Karpas-422 (cell line): Measurements from ENCODE around the gene MEX3A. TPM values are rescaled to one million over a fixed set of nuclear protein-coding genes. Genes with fewer than 3 reads are reported as not detected.
"Not testable (repeated sequence)": the region's sequence is repeated elsewhere in the genome, so short reads cannot be mapped to it uniquely, and the experiment has no call there.

ENCODE experiments used
- DNase-seq: peaks from one replicate; pipeline ENCODE4 v3.0.0-alpha.2; 2015
- H2AFZ ChIP-seq: fragments of 200-600 bp; sonication (generic); 2 replicates; pipeline ENCODE4 v1.6.1; 2014; ENCODE audit warnings: antibody characterized with exemption, low read length, mixed read lengths
- H3K27ac ChIP-seq: fragments of 200-600 bp; sonication (generic); 2 replicates; pipeline ENCODE4 v1.5.1; 2014; ENCODE audit warnings: mild to moderate bottlenecking, low read length, moderate library complexity
- H3K27me3 ChIP-seq: fragments of 200-600 bp; sonication (generic); 2 replicates; pipeline ENCODE4 v1.6.1; 2014; ENCODE audit warnings: low read length, mixed read lengths
- H3K36me3 ChIP-seq: fragments of 200-600 bp; sonication (generic); 2 replicates; pipeline ENCODE4 v1.6.1; 2014; ENCODE audit warnings: low read length, mixed read lengths; ENCODE audit not compliant: insufficient read depth
- H3K4me1 ChIP-seq: fragments of 200-600 bp; sonication (generic); 2 replicates; pipeline ENCODE4 v1.6.1; 2014; ENCODE audit warnings: mild to moderate bottlenecking, low read length, mixed read lengths
- H3K4me2 ChIP-seq: fragments of 200-600 bp; sonication (generic); 2 replicates; pipeline ENCODE4 v1.6.1; 2014; ENCODE audit warnings: low read length, low read depth, mild to moderate bottlenecking; ENCODE audit not compliant: poor library complexity, severe bottlenecking
- H3K4me3 ChIP-seq: fragments of 200-600 bp; sonication (generic); 2 replicates; pipeline ENCODE4 v1.5.1; 2014; ENCODE audit warnings: mild to moderate bottlenecking, antibody characterized with exemption, low read length, mixed read lengths
- H3K79me2 ChIP-seq: fragments of 200-600 bp; sonication (generic); 2 replicates; pipeline ENCODE4 v1.6.1; 2014; ENCODE audit warnings: mild to moderate bottlenecking, low read length, mixed read lengths
- H3K9ac ChIP-seq: fragments of 200-600 bp; sonication (generic); 2 replicates; pipeline ENCODE4 v1.6.0; 2014; ENCODE audit warnings: low read length
- H3K9me2 ChIP-seq: fragments of 200-600 bp; sonication (generic), shearing (Covaris generic); replicated peaks from 2 replicates; pipeline ENCODE4 v1.6.0; 2014; ENCODE audit warnings: mild to moderate bottlenecking, low read length, moderate library complexity; ENCODE audit not compliant: insufficient read depth
- H3K9me3 ChIP-seq: fragments of 300-700, 200-600 bp; sonication (generic); 2 replicates; pipeline ENCODE4 v1.6.1; 2014; ENCODE audit warnings: low read length, mixed read lengths
- H4K20me1 ChIP-seq: fragments of 200-600 bp; sonication (generic); 2 replicates; pipeline ENCODE4 v1.6.1; 2014; ENCODE audit warnings: mild to moderate bottlenecking, antibody characterized with exemption, low read length, low read depth; ENCODE audit not compliant: insufficient read depth
- total RNA-seq: library from RNA; depleted of rRNA; stranded (reverse); fragments of >200 nt; shearing (Covaris generic); gene quantifications from 2 replicates; pipeline ENCODE4 v1.2.3, GENCODE V29; 2014; ENCODE audit warnings: low replicate concordance

MEX3A gene
- total RNA-seq, 1 experiment from 2014 or later: 2.3 TPM

DNA sequence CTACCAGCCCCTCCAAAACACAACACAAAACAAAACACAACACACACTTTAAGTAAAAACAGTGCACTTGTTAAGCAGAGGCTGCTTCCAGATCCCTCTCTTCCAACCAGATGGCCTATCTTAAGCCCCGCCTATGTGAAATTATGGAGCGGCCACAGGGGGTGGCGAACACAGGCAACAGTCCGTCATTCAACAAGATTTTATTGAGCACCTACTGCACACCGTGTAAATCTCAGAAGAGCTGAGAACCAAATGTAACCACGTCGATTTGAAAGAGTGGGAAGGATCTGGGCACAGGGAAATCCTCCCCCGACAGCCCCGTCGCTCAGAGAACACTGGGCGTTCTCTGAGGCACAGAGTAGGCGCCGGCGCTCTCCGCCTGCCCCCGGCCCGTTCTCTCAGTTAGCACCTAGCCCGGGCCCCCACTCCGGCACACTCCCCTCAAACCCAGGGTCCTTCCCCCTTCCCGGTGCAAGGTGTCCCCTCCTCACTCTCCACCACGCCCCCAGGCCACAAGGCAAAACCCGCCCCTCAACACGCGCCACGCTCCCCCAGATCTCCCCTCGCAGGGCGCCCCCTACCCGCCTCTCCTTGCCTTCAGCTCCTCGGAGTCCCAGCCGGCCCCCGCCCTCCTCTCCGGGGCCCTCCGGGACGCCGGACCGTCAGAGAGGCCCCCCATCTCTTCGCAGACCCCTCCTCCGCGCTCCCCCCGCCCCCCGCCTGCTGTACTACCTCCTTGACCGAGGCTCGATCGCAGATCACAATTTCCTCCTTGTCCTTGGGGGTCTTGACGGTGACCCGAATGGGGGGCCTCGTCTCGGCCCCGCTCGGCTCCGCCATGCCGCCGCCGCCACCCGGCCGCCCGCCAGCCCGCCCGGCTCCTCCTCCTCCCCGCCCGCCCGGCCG is 29.1 kb downstream of the MEX3A start:
- peak overlapping the region; percentile 79 for H3K4me2 ChIP-seq
- H2AFZ ChIP-seq: peak overlapping the region; percentile 5; the same call in 1 of the 2 replicates
- peak; percentile 85 for DNase-seq
- no peaks in the 10 kb centered on the region for H3K9me2 ChIP-seq
- H4K20me1 ChIP-seq: peaks cover 6% of the 10 kb centered on the region; the same call in 1 of the 2 replicates
- H3K27ac ChIP-seq: peak overlapping the region; percentile 49
- H3K36me3 ChIP-seq: peaks cover 8% of the 10 kb centered on the region; the same call in 1 of the 2 replicates
- peaks cover 19% of the 10 kb centered on the region for H3K4me1 ChIP-seq
- peak overlapping the region; percentile 81 for H3K9ac ChIP-seq
- H3K9me3 ChIP-seq: no peaks in the 10 kb centered on the region
- H3K4me3 ChIP-seq: peak overlapping the region; percentile 83
- no peaks in the 10 kb centered on the region for H3K27me3 ChIP-seq
- H3K79me2 ChIP-seq: peaks cover 42% of the 10 kb centered on the region

GRCh38 chr1:156051011-156051725 is 31.1 kb downstream of the MEX3A start:
- Histone ChIP-seq H3K4me1 (peaks cover 19% of the 10 kb centered on the region), H3K36me3 (peaks cover 16% of the 10 kb centered on the region; the same call in 1 of the 2 replicates), H4K20me1 (peaks cover 6% of the 10 kb centered on the region; the same call in 1 of the 2 replicates), H3K4me2 (no peak overlapping the region), H3K9ac (no peak overlapping the region), H3K27me3 (no peaks in the 10 kb centered on the region), H3K9me3 (no peaks in the 10 kb centered on the region), H3K9me2 (no peaks in the 10 kb centered on the region), H3K27ac (no peak overlapping the region), H3K79me2 (peaks cover 42% of the 10 kb centered on the region), H3K4me3 (no peak overlapping the region), H2AFZ (no peak overlapping the region)
- DNase-seq: no peak

GRCh38 chr1:156050376-156050775 is 31.9 kb downstream of the MEX3A start:
- H3K27me3 ChIP-seq: no peaks in the 10 kb centered on the region
- no peaks in the 10 kb centered on the region for H3K9me2 ChIP-seq
- H3K4me3 ChIP-seq: no peak overlapping the region
- H3K79me2 ChIP-seq: peaks cover 35% of the 10 kb centered on the region
- peaks cover 16% of the 10 kb centered on the region; the same call in 1 of the 2 replicates for H3K36me3 ChIP-seq
- H3K27ac ChIP-seq: no peak overlapping the region
- H3K4me1 ChIP-seq: peaks cover 12% of the 10 kb centered on the region
- H3K4me2 ChIP-seq: no peak overlapping the region
- H3K9ac ChIP-seq: no peak overlapping the region
- H3K9me3 ChIP-seq: no peaks in the 10 kb centered on the region
- peaks cover 6% of the 10 kb centered on the region; the same call in 1 of the 2 replicates for H4K20me1 ChIP-seq
- no peak for DNase-seq
- H2AFZ ChIP-seq: no peak overlapping the region

- Histone ChIP-seq H3K9me3 (no peaks in the 10 kb centered on the region), H3K4me1 (peaks cover 7% of the 10 kb centered on the region), H3K9ac (no peak overlapping the region), H3K27me3 (no peaks in the 10 kb centered on the region), H3K9me2 (no peaks in the 10 kb centered on the region), H3K4me2 (no peak overlapping the region), H4K20me1 (peaks cover 6% of the 10 kb centered on the region; the same call in 1 of the 2 replicates), H3K79me2 (peaks cover 29% of the 10 kb centered on the region), H2AFZ (no peak overlapping the region), H3K27ac (no peak overlapping the region), H3K4me3 (no peak overlapping the region), H3K36me3 (peaks cover 21% of the 10 kb centered on the region; the same call in 1 of the 2 replicates)
- no peak for DNase-seq
These were observed 33.5 kb downstream of the MEX3A start for GRCh38 chr1:156048663-156049258.

DNA sequence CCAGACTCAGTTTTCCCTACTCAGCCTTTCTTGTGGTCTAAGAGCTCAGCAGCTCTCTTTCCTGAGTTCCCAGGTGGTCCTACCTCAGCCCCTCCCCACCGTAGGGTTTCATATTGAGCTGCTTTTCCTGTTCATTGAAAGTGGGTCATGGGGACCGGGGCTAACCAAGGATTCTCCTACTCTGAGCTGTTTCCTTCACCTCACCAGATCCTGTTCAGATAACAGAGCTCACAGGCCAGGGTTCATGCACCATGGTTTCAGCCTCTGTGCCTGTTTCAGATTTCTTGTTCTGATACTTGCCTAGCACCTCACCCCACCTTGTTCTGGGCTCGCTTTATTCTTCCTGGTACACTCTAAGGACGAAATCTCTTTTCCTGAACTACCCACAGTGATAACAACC is 37.2 kb downstream of the MEX3A start:
- H3K4me2 ChIP-seq: no peak overlapping the region
- 0 out of 2 replicates have a peak, but pooled peaks cover 3% of the 10 kb centered on the region for H3K79me2 ChIP-seq
- H3K27ac ChIP-seq: no peak overlapping the region
- no peaks in the 10 kb centered on the region for H3K4me1 ChIP-seq
- no peak overlapping the region for H3K9ac ChIP-seq
- no peaks in the 10 kb centered on the region for H3K9me3 ChIP-seq
- H3K27me3 ChIP-seq: no peaks in the 10 kb centered on the region
- no peak overlapping the region for H3K4me3 ChIP-seq
- no peaks in the 10 kb centered on the region for H3K9me2 ChIP-seq
- H2AFZ ChIP-seq: no peak overlapping the region
- H4K20me1 ChIP-seq: no peaks in the 10 kb centered on the region
- no peak for DNase-seq
- H3K36me3 ChIP-seq: peaks cover 32% of the 10 kb centered on the region; the same call in 1 of the 2 replicates

- DNase-seq: no peak
- no peak overlapping the region for H3K4me2 ChIP-seq
- peaks cover 21% of the 10 kb centered on the region; the same call in 1 of the 2 replicates for H3K36me3 ChIP-seq
- no peak overlapping the region for H3K27ac ChIP-seq
- no peak overlapping the region for H3K9ac ChIP-seq
- H3K4me1 ChIP-seq: no peaks in the 10 kb centered on the region
- no peak overlapping the region for H2AFZ ChIP-seq
- no peak overlapping the region for H3K4me3 ChIP-seq
- H3K27me3 ChIP-seq: no peaks in the 10 kb centered on the region
- H4K20me1 ChIP-seq: no peaks in the 10 kb centered on the region
- H3K79me2 ChIP-seq: no peaks in the 10 kb centered on the region
- H3K9me2 ChIP-seq: no peaks in the 10 kb centered on the region
- no peaks in the 10 kb centered on the region for H3K9me3 ChIP-seq
These were observed 39.4 kb downstream of the MEX3A start for GRCh38 chr1:156042828-156043227.

GRCh38 chr1:156034991-156035390 is 47.3 kb downstream of the MEX3A start:
- H2AFZ ChIP-seq, H3K27ac ChIP-seq, H3K9me2 ChIP-seq, H3K4me3 ChIP-seq, DNase-seq, H3K36me3 ChIP-seq, H3K9ac ChIP-seq, H3K4me1 ChIP-seq, H3K79me2 ChIP-seq, H3K9me3 ChIP-seq, H3K4me2 ChIP-seq, H4K20me1 ChIP-seq, H3K27me3 ChIP-seq: not testable (repeated sequence)

GRCh38 chr1:156033011-156033410 is 49.3 kb downstream of the MEX3A start:
- H3K4me2 ChIP-seq: no peak overlapping the region
- H3K36me3 ChIP-seq: no peaks in the 10 kb centered on the region
- no peaks in the 10 kb centered on the region for H3K9me2 ChIP-seq
- no peak overlapping the region for H2AFZ ChIP-seq
- H3K27ac ChIP-seq: no peak overlapping the region
- no peaks in the 10 kb centered on the region for H3K4me1 ChIP-seq
- H4K20me1 ChIP-seq: no peaks in the 10 kb centered on the region
- H3K27me3 ChIP-seq: no peaks in the 10 kb centered on the region
- no peak overlapping the region for H3K9ac ChIP-seq
- no peak overlapping the region for H3K4me3 ChIP-seq
- DNase-seq: no peak
- H3K79me2 ChIP-seq: no peaks in the 10 kb centered on the region
- H3K9me3 ChIP-seq: no peaks in the 10 kb centered on the region
